GM23338 (cell line): ENCODE data around the gene ZER1. TPM values are rescaled to one million over a fixed set of nuclear protein-coding genes. Genes with fewer than 3 reads are reported as not detected.

Experiments
- ATAC-seq: fragments of 200-7000 bp; cut with Tn5 transposase; 3 replicates; pipeline ENCODE4 v1.9.1; 2020
- DNase-seq: peaks from one replicate; pipeline ENCODE4 v3.0.0-alpha.2; 2015; ENCODE audit warnings: low spot score
- H2AFZ ChIP-seq: fragments of 200-600 bp; sonication (generic); 2 replicates; pipeline ENCODE4 v1.8.0; 2016; ENCODE audit warnings: antibody characterized with exemption, mild to moderate bottlenecking, moderate library complexity
- H3F3A ChIP-seq: fragments of 200-600 bp; sonication (generic); replicated peaks from 2 replicates; pipeline ENCODE4 v1.8.0; 2017; ENCODE audit warnings: antibody characterized with exemption, mixed run types, low read depth
- H3K27ac ChIP-seq: fragments of 200-600 bp; sonication (generic); 2 replicates; pipeline ENCODE4 v1.6.1; 2016; ENCODE audit warnings: low read depth
- H3K27me3 ChIP-seq: fragments of 200-600 bp; sonication (generic); 2 replicates; pipeline ENCODE4 v1.8.0; 2016; ENCODE audit warnings: mild to moderate bottlenecking, mixed run types, moderate library complexity; ENCODE audit not compliant: insufficient read depth
- H3K36me3 ChIP-seq: fragments of 200-600 bp; sonication (generic); 2 replicates; pipeline ENCODE4 v1.8.0; 2016; ENCODE audit warnings: mild to moderate bottlenecking; ENCODE audit not compliant: insufficient read depth
- H3K4me1 ChIP-seq: fragments of 200-600 bp; sonication (generic); 2 replicates; pipeline ENCODE4 v1.8.0; 2016; ENCODE audit warnings: mild to moderate bottlenecking, moderate library complexity; ENCODE audit not compliant: insufficient read depth
- H3K4me2 ChIP-seq: fragments of 200-600 bp; sonication (generic); 2 replicates; pipeline ENCODE4 v1.7.1; 2017; ENCODE audit warnings: mixed run types
- H3K4me3 ChIP-seq: fragments of 200-600 bp; sonication (generic); 2 replicates; pipeline ENCODE4 v1.6.1; 2016; ENCODE audit warnings: mixed run types
- H3K79me2 ChIP-seq: fragments of 200-600 bp; sonication (generic); replicated peaks from 2 replicates; pipeline ENCODE4 v1.8.0; 2017; ENCODE audit warnings: mild to moderate bottlenecking; ENCODE audit not compliant: insufficient read depth
- H3K9me2 ChIP-seq: fragments of 200-600 bp; sonication (generic); 2 replicates; pipeline ENCODE4 v1.8.0; 2017; ENCODE audit not compliant: insufficient read depth
- H4K20me1 ChIP-seq: fragments of 200-600 bp; sonication (generic); replicated peaks from 2 replicates; pipeline ENCODE4 v1.8.0; 2017; ENCODE audit warnings: mild to moderate bottlenecking; ENCODE audit not compliant: insufficient read depth
- H3K27ac Mint-ChIP-seq: 2 replicates; pipeline ENCODE4 v1.8.0; 2020; ENCODE audit warnings: inconsistent platforms, mild to moderate bottlenecking, moderate library complexity, mixed read lengths
- H3K27me3 Mint-ChIP-seq: 3 replicates; pipeline ENCODE4 v1.8.0; 2022; ENCODE audit warnings: low read depth, mild to moderate bottlenecking, moderate library complexity, mixed read lengths, inconsistent platforms; ENCODE audit not compliant: insufficient read depth, poor library complexity
- H3K36me3 Mint-ChIP-seq: 3 replicates; pipeline ENCODE4 v1.8.0; 2021; ENCODE audit warnings: low read depth, mild to moderate bottlenecking, inconsistent platforms, moderate library complexity, mixed read lengths
- H3K4me1 Mint-ChIP-seq: 3 replicates; pipeline ENCODE4 v1.8.0; 2020; ENCODE audit warnings: mild to moderate bottlenecking, inconsistent platforms, mixed read lengths
- H3K4me3 Mint-ChIP-seq: 3 replicates; pipeline ENCODE4 v1.8.0; 2021; ENCODE audit warnings: moderate library complexity, mild to moderate bottlenecking, inconsistent platforms, mixed read lengths
- H3K9me3 Mint-ChIP-seq: 3 replicates; pipeline ENCODE4 v1.8.0; 2020; ENCODE audit warnings: moderate library complexity, mild to moderate bottlenecking, inconsistent platforms, mixed read lengths
- CREB1 ChIP-seq: fragments of 250-450 bp; sonication (Bioruptor Pico); IDR thresholded peaks from 2 replicates; pipeline ENCODE4 v1.5.0; 2020; ENCODE audit warnings: low read depth, mild to moderate bottlenecking, moderate library complexity
- EZH2 ChIP-seq: fragments of 200-600 bp; sonication (generic); IDR thresholded peaks from one replicate; pipeline ENCODE4 v1.8.0; 2017; ENCODE audit warnings: antibody characterized with exemption, mild to moderate bottlenecking, low read depth; ENCODE audit not compliant: unreplicated experiment
- POLR2AphosphoS5 ChIP-seq: IDR thresholded peaks from 2 replicates; pipeline ENCODE4 v1.6.1; 2016; ENCODE audit warnings: antibody characterized with exemption, low read depth
- STAT1 ChIP-seq: IDR thresholded peaks from one replicate; pipeline ENCODE4 v1.6.1; 2016; ENCODE audit warnings: antibody characterized with exemption; ENCODE audit not compliant: unreplicated experiment
- ZNF114 ChIP-seq: fragments of 250-450 bp; sonication (Bioruptor Pico); IDR thresholded peaks from 2 replicates; pipeline ENCODE4 v1.5.0; 2020; ENCODE audit warnings: mild to moderate bottlenecking, moderate library complexity
- polyA plus RNA-seq: library from polyadenylated mRNA; unstranded; fragments of >200 nt; fragmentation: Nextera tagmentation; extraction: Ambion mirVana; gene quantifications from 2 replicates; pipeline ENCODE4 v1.2.1, GENCODE V29; 2016
- total RNA-seq: library from RNA; depleted of rRNA; stranded (reverse); fragments of >200 nt; shearing (Covaris generic); gene quantifications from 2 replicates; pipeline ENCODE4 v1.2.3, GENCODE V29; 2014
- TF ChIP-seq, protein P1 (sequence below), 2 experiments: fragments of 200-600 bp in 1 of 2; sonication (generic) in 1 of 2; conservative IDR thresholded peaks; 2 replicates each; pipeline versions ENCODE4 v1.5.1 to v1.6.1; 2016 to 2017; ENCODE audit warnings: antibody characterized with exemption in 2 of 2, low read depth in 2 of 2, mild to moderate bottlenecking in 2 of 2, moderate library complexity in 1 of 2
- TF ChIP-seq, protein P2 (sequence below): IDR thresholded peaks from 2 replicates; pipeline ENCODE4 v1.6.1; 2016; ENCODE audit warnings: antibody characterized with exemption
- TF ChIP-seq, protein P3 (sequence below): fragments of 250-450 bp; sonication (Bioruptor Pico); IDR thresholded peaks from 2 replicates; pipeline ENCODE4 v1.5.0; 2020; ENCODE audit warnings: mild to moderate bottlenecking, moderate library complexity

ZER1 gene
- total and polyA plus RNA-seq, 2 experiments from 2014 or later: 7.0 to 23.9 TPM

DNA sequence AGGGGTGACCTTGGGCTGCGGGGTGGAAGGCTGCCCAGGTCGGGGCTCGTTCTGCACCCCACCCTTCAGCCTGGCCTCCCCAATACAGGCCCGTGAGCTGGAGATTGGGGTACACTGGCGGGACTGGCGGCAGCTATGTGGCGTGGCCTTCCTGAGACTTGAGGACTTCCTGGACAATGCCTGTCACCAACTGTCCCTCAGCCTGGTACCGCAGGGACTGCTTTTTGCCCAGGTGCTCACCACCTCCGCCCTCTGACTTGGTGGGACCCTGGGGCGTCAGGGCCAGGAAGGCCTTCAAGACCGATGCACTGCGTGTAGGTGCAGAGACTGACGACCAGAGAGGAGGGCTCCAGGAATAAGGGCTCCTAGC, 58.3 kb downstream of the ZER1 start (continued):
- no peak for TF ChIP-seq STAT1
- TF ChIP-seq, protein P1, sequence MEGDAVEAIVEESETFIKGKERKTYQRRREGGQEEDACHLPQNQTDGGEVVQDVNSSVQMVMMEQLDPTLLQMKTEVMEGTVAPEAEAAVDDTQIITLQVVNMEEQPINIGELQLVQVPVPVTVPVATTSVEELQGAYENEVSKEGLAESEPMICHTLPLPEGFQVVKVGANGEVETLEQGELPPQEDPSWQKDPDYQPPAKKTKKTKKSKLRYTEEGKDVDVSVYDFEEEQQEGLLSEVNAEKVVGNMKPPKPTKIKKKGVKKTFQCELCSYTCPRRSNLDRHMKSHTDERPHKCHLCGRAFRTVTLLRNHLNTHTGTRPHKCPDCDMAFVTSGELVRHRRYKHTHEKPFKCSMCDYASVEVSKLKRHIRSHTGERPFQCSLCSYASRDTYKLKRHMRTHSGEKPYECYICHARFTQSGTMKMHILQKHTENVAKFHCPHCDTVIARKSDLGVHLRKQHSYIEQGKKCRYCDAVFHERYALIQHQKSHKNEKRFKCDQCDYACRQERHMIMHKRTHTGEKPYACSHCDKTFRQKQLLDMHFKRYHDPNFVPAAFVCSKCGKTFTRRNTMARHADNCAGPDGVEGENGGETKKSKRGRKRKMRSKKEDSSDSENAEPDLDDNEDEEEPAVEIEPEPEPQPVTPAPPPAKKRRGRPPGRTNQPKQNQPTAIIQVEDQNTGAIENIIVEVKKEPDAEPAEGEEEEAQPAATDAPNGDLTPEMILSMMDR (conservative IDR thresholded peaks at IDR 0.05; ENCODE audit: low read depth in 2 of 2): no peak
- TF ChIP-seq CREB1 (CRISPR knock-in tag): no peak
- TF ChIP-seq, protein P2, sequence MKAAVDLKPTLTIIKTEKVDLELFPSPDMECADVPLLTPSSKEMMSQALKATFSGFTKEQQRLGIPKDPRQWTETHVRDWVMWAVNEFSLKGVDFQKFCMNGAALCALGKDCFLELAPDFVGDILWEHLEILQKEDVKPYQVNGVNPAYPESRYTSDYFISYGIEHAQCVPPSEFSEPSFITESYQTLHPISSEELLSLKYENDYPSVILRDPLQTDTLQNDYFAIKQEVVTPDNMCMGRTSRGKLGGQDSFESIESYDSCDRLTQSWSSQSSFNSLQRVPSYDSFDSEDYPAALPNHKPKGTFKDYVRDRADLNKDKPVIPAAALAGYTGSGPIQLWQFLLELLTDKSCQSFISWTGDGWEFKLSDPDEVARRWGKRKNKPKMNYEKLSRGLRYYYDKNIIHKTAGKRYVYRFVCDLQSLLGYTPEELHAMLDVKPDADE: no peak

DNA sequence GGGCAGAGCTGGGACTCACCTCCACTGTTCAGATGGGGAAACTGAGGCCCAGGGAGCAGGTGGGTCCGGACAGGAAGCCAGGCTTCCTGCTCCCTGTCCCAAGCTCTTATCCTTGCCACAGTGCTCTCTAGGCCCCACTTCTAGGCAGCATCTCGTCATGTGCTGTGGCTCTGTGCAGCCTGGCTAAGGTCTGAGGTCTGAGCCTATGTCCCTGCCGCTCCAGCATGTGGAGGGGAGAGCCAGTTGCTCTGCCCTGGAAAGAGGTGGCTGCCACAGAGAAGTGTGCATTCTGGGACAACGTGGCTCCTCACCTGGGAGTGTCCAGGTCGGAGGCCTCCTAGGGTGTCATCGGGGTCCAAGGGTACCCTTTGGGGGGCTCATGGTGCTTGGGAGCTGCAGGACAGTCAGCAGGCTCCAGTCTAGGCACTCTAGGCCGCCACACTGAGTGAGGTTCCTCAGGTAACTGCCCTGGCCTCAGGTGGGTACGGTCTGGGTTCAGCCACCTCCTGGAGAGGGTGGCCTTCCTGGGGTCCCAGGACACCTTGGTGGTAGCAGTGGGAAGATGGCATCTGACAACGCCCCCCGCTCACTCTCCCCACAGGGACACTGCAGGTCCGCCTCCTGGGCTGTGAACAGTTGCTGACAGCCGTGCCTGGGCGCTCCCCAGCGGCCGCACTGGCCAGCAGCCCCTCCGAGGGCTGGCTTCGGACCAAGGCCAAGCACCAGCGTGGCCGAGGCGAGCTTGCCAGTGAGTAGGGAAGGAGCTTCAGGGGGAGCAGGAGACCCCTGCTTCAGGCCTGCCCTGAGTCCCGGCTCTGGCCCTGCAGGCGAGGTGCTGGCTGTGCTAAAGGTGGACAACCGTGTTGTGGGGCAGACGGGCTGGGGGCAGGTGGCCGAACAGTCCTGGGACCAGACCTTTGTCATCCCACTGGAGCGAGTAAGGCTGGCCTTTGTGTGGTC, 59.0 kb downstream of the ZER1 start:
- H3F3A ChIP-seq: no peaks in the 10 kb centered on the region
- H3K27me3 ChIP-seq: no peaks in the 10 kb centered on the region
- no peaks in the 10 kb centered on the region for H3K79me2 ChIP-seq
- Mint-ChIP-seq H3K27ac (no peak overlapping the region), H3K27me3 (peaks cover 9% of the 10 kb centered on the region), H3K4me1 (no peaks in the 10 kb centered on the region; the same call in 2 of the 3 replicates), H3K36me3 (peaks cover 8% of the 10 kb centered on the region), H3K4me3 (no peak overlapping the region), H3K9me3 (no peaks in the 10 kb centered on the region)
- 0 out of 3 replicates have a peak, but pooled peaks have one; percentile 20 for ATAC-seq
- no peak overlapping the region for H2AFZ ChIP-seq
- H4K20me1 ChIP-seq: no peaks in the 10 kb centered on the region
- H3K36me3 ChIP-seq: no peaks in the 10 kb centered on the region
- H3K4me2 ChIP-seq: no peak overlapping the region
- no peak overlapping the region for H3K4me3 ChIP-seq
- no peak overlapping the region for H3K27ac ChIP-seq
- H3K9me2 ChIP-seq: no peaks in the 10 kb centered on the region
- no peaks in the 10 kb centered on the region for H3K4me1 ChIP-seq
- TF ChIP-seq POLR2AphosphoS5 (no peak), EZH2 (no peak), ZNF114 (CRISPR knock-in tag) (no peak)
- TF ChIP-seq, protein P3, sequence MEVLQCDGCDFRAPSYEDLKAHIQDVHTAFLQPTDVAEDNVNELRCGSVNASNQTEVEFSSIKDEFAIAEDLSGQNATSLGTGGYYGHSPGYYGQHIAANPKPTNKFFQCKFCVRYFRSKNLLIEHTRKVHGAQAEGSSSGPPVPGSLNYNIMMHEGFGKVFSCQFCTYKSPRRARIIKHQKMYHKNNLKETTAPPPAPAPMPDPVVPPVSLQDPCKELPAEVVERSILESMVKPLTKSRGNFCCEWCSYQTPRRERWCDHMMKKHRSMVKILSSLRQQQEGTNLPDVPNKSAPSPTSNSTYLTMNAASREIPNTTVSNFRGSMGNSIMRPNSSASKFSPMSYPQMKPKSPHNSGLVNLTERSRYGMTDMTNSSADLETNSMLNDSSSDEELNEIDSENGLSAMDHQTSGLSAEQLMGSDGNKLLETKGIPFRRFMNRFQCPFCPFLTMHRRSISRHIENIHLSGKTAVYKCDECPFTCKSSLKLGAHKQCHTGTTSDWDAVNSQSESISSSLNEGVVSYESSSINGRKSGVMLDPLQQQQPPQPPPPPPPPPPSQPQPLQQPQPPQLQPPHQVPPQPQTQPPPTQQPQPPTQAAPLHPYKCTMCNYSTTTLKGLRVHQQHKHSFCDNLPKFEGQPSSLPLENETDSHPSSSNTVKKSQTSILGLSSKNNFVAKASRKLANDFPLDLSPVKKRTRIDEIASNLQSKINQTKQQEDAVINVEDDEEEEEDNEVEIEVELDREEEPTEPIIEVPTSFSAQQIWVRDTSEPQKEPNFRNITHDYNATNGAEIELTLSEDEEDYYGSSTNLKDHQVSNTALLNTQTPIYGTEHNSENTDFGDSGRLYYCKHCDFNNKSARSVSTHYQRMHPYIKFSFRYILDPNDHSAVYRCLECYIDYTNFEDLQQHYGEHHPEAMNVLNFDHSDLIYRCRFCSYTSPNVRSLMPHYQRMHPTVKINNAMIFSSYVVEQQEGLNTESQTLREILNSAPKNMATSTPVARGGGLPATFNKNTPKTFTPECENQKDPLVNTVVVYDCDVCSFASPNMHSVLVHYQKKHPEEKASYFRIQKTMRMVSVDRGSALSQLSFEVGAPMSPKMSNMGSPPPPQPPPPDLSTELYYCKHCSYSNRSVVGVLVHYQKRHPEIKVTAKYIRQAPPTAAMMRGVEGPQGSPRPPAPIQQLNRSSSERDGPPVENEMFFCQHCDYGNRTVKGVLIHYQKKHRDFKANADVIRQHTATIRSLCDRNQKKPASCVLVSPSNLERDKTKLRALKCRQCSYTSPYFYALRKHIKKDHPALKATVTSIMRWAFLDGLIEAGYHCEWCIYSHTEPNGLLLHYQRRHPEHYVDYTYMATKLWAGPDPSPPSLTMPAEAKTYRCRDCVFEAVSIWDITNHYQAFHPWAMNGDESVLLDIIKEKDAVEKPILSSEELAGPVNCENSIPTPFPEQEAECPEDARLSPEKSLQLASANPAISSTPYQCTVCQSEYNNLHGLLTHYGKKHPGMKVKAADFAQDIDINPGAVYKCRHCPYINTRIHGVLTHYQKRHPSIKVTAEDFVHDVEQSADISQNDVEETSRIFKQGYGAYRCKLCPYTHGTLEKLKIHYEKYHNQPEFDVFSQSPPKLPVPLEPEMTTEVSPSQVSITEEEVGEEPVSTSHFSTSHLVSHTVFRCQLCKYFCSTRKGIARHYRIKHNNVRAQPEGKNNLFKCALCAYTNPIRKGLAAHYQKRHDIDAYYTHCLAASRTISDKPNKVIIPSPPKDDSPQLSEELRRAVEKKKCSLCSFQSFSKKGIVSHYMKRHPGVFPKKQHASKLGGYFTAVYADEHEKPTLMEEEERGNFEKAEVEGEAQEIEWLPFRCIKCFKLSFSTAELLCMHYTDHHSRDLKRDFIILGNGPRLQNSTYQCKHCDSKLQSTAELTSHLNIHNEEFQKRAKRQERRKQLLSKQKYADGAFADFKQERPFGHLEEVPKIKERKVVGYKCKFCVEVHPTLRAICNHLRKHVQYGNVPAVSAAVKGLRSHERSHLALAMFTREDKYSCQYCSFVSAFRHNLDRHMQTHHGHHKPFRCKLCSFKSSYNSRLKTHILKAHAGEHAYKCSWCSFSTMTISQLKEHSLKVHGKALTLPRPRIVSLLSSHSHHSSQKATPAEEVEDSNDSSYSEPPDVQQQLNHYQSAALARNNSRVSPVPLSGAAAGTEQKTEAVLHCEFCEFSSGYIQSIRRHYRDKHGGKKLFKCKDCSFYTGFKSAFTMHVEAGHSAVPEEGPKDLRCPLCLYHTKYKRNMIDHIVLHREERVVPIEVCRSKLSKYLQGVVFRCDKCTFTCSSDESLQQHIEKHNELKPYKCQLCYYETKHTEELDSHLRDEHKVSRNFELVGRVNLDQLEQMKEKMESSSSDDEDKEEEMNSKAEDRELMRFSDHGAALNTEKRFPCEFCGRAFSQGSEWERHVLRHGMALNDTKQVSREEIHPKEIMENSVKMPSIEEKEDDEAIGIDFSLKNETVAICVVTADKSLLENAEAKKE (CRISPR knock-in tag): no peak
- TF ChIP-seq, protein P1 (conservative IDR thresholded peaks at IDR 0.05; ENCODE audit: low read depth in 2 of 2): peak in 1 of 2 experiments; percentile 31; a peak in 2 of 4 replicates
- DNase-seq: no peak
